LNCAP (cell line): ENCODE data around the gene CSF1.

Source experiments
- CTCF ChIP-seq: fragments of 450-650 bp; IDR thresholded peaks from 2 replicates; pipeline ENCODE4 v1.5.1; 2017; ENCODE audit warnings: mild to moderate bottlenecking

The CSF1 gene

GRCh38 chr1:109910123-109910962 is at the start of gene CSF1:
CSF1 (plus strand) TSS chr1:109910849; CDS start chr1:109911024, 175 bp downstream.
- TF ChIP-seq CTCF = no peak

GRCh38 chr1:109863667-109864046 is 47.0 kb upstream of the CSF1 start:
- no peak for TF ChIP-seq CTCF

- no peak for TF ChIP-seq CTCF
Observed at GRCh38 chr1:109864047-109864822, 46.4 kb upstream of the CSF1 start.

- no peak for TF ChIP-seq CTCF
Observed at GRCh38 chr1:109864930-109865612, 45.6 kb upstream of the CSF1 start.

GRCh38 chr1:109866071-109866470 is 44.6 kb upstream of the CSF1 start:
- TF ChIP-seq CTCF = no peak

GRCh38 chr1:109873278-109874175 is 37.1 kb upstream of the CSF1 start:
- no peak for TF ChIP-seq CTCF

GRCh38 chr1:109874445-109874844 is 36.2 kb upstream of the CSF1 start:
- no peak for TF ChIP-seq CTCF
